KMS-11 (cell line): ENCODE measurements around the gene NIPBL.
A peak's percentile ranks its signal among the peaks of the same experiment; 100 is the strongest.

Source experiments
- H2AFZ ChIP-seq: fragments of 200-600 bp; sonication (generic); 2 replicates; pipeline ENCODE4 v1.6.1; 2016; ENCODE audit warnings: antibody characterized with exemption, mixed run types, low read depth
- H3K27ac ChIP-seq: fragments of 200-600 bp; sonication (generic); 2 replicates; pipeline ENCODE4 v1.6.1; 2016; ENCODE audit warnings: mild to moderate bottlenecking, mixed run types
- H3K27me3 ChIP-seq: fragments of 200-600 bp; sonication (generic); 2 replicates; pipeline ENCODE4 v1.6.1; 2017; ENCODE audit warnings: mild to moderate bottlenecking, low read depth, mixed run types, moderate library complexity; ENCODE audit not compliant: insufficient read depth
- H3K36me3 ChIP-seq: fragments of 200-600 bp; sonication (generic); 2 replicates; pipeline ENCODE4 v1.6.1; 2017; ENCODE audit warnings: mild to moderate bottlenecking, mixed run types; ENCODE audit not compliant: insufficient read depth
- H3K4me1 ChIP-seq: fragments of 200-600 bp; sonication (generic); 2 replicates; pipeline ENCODE4 v1.6.1; 2016; ENCODE audit warnings: mild to moderate bottlenecking, low read depth, mixed run types; ENCODE audit not compliant: poor library complexity, severe bottlenecking
- H3K4me2 ChIP-seq: fragments of 200-600 bp; sonication (generic); 2 replicates; pipeline ENCODE4 v1.7.0; 2016; ENCODE audit warnings: mild to moderate bottlenecking, mixed run types
- H3K4me3 ChIP-seq: fragments of 200-600 bp; sonication (generic); IDR thresholded peaks from 2 replicates; pipeline ENCODE4 v1.6.1; 2017; ENCODE audit warnings: low read depth, low read length, mixed read lengths; ENCODE audit not compliant: insufficient read depth
- H3K79me2 ChIP-seq: fragments of 200-600 bp; sonication (generic); 2 replicates; pipeline ENCODE4 v1.6.1; 2016; ENCODE audit warnings: low read depth, mixed run types; ENCODE audit not compliant: insufficient read depth
- H3K9ac ChIP-seq: fragments of 200-600 bp; sonication (generic); 2 replicates; pipeline ENCODE4 v1.6.1; 2016; ENCODE audit warnings: mild to moderate bottlenecking, mixed run types
- H4K20me1 ChIP-seq: fragments of 200-600 bp; sonication (generic); 2 replicates; pipeline ENCODE4 v1.6.1; 2016; ENCODE audit warnings: mild to moderate bottlenecking, mixed run types; ENCODE audit not compliant: insufficient read depth
- CTCF ChIP-seq: fragments of 200-600 bp; sonication (generic); conservative IDR thresholded peaks from 2 replicates; pipeline ENCODE4 v1.6.1; 2017; ENCODE audit warnings: low read depth, mild to moderate bottlenecking, antibody characterized with exemption, low read length, moderate library complexity, mixed read lengths

Gene NIPBL

GRCh38 chr5:37103302-37103701 is 226.7 kb downstream of the NIPBL start:
- H4K20me1 ChIP-seq = no peaks in the 10 kb centered on the region
- H3K9ac ChIP-seq = no peak overlapping the region
- no peak overlapping the region for H3K27ac ChIP-seq
- no peak for TF ChIP-seq CTCF
- no peaks in the 10 kb centered on the region for H3K36me3 ChIP-seq
- no peak overlapping the region for H3K4me2 ChIP-seq
- no peaks in the 10 kb centered on the region for H3K79me2 ChIP-seq
- peaks cover 17% of the 10 kb centered on the region for H3K4me1 ChIP-seq
- no peak overlapping the region for H2AFZ ChIP-seq
- H3K4me3 ChIP-seq = no peak overlapping the region
- H3K27me3 ChIP-seq = no peaks in the 10 kb centered on the region

GRCh38 chr5:37109338-37109737 is 232.8 kb downstream of the NIPBL start:
- Histone ChIP-seq H3K27me3 (no peaks in the 10 kb centered on the region), H2AFZ (no peak overlapping the region), H3K79me2 (no peaks in the 10 kb centered on the region), H3K4me3 (no peak overlapping the region), H3K4me1 (peaks cover 39% of the 10 kb centered on the region), H3K9ac (no peak overlapping the region), H3K36me3 (no peaks in the 10 kb centered on the region), H3K27ac (no peak overlapping the region), H4K20me1 (no peaks in the 10 kb centered on the region), H3K4me2 (no peak overlapping the region)
- TF ChIP-seq CTCF = no peak

GRCh38 chr5:37110135-37110534 is 233.6 kb downstream of the NIPBL start:
- H3K4me1 ChIP-seq = peaks cover 39% of the 10 kb centered on the region
- H3K27ac ChIP-seq = no peak overlapping the region
- H3K4me2 ChIP-seq = no peak overlapping the region; the same call in 1 of the 2 replicates
- H3K27me3 ChIP-seq = no peaks in the 10 kb centered on the region
- no peaks in the 10 kb centered on the region for H3K79me2 ChIP-seq
- H4K20me1 ChIP-seq = no peaks in the 10 kb centered on the region
- H2AFZ ChIP-seq = no peak overlapping the region
- H3K4me3 ChIP-seq = no peak overlapping the region
- no peaks in the 10 kb centered on the region for H3K36me3 ChIP-seq
- no peak overlapping the region for H3K9ac ChIP-seq
- TF ChIP-seq CTCF = no peak

GRCh38 chr5:37111426-37112382 is 235.1 kb downstream of the NIPBL start:
- TF ChIP-seq CTCF = no peak
- Histone ChIP-seq H4K20me1 (no peaks in the 10 kb centered on the region), H3K27ac (peak overlapping the region; percentile 28; the same call in 1 of the 2 replicates), H3K4me2 (peak overlapping the region; percentile 95), H3K4me1 (peaks cover 39% of the 10 kb centered on the region), H3K27me3 (no peaks in the 10 kb centered on the region), H3K79me2 (no peaks in the 10 kb centered on the region), H3K9ac (no peak overlapping the region), H3K4me3 (no peak overlapping the region), H3K36me3 (no peaks in the 10 kb centered on the region), H2AFZ (no peak overlapping the region)
